GM18861 (cell line): Measurements from ENCODE around the gene DOHH.

Experiments
- ATAC-seq: cut with Tn5 transposase; IDR thresholded peaks from one replicate; pipeline ENCODE4 v1.9.1; 2021; ENCODE audit not compliant: unreplicated experiment

DOHH gene

DNA sequence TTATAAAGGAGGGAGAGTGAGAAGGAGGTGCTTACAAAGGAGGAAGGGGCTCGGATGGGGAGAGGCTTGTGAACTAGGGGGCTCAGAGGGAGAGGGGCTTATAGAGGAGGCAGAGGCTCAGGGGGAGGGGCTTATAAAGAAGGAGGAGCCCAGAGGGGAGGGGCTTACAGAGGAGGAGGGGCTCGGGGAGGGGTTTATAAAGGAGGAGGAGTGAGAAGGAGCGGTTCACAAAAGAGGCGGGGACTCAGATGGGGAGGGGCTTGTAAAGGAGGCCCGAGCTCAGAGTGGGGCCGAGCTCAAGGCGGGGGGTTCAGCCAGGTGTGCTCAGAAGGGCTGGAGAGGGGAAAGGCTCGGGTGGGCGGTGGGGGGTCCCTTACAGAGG lies 20.6 kb downstream of the DOHH start:
- no peak for ATAC-seq

GRCh38 chr19:3479177-3479833 lies 21.2 kb downstream of the DOHH start:
- no peak for ATAC-seq

DNA sequence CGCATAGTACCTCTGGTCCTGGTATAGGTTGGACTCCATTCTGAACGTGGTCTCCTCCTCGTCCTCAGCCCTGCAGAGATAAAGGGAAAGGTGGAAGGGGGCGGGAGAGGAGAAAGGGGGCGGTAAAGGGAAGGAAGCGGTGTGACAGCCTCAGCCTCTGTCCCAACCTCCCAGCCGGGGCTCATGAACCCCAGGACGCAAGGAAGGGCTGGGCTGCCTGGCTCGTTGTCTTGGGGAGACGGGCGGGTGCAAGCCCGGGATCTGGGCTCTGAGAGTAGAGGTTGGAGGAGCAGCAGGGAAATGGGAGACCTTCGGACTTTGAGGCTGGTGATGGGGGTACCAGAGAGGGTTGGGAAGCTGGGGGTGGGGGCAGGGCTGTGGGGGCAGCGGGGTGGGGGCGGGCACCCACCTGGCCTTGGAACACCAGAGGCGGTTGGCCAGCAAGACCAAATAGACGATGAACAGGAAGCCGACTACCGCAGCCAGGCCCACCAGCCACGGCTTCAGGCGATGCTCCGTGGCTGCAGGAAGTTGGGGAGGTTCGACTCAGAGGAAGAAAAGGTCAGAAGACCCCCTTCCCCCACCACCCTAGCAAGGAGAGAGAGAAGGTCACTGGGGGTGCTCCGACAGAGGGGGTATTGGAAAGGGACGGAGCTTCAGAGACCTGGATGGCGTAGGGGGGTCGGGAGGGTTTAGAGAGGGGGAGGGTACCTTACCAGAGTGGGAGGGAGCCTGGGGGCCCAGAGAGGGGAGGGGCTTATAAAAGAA lies 21.9 kb downstream of the DOHH start:
- no peak for ATAC-seq

DNA sequence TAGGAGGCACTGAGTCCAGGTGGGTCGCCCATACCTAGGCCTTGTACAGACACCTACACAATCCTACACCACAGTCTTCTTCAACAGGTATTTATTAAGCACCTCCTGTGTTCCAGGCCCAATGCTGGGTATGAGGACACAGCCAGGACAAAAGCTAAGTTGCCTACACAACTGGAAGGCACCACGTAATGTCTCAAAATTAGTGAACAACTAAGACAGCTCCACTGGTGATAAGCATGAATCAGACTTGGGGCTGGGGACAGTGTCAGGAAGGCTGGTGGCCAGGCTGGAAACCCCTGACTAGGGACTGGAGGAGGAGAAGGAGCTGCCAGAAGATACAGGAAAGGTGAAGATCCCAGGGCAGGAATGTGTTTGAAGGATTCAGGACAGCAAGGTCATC lies 22.5 kb downstream of the DOHH start:
- ATAC-seq: no peak

DNA sequence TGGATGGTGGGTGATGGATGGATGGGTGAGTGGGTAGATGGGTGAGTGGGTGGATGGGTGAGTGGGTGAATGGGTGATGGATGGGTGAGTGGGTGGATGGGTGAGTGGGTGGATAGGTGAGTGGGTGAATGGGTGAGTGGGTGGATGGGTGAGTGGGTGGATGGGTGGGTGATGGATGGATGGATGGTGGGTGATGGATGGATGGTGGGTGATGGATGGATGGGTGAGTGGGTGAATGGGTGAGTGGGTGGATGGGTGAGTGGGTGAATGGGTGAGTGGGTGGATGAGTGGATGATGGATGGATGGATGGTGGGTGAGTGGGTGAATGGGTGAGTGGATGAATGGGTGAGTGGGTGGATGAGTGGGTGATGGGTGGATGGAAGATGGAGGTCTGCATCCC lies 23.0 kb downstream of the DOHH start:
- no peak for ATAC-seq

DNA sequence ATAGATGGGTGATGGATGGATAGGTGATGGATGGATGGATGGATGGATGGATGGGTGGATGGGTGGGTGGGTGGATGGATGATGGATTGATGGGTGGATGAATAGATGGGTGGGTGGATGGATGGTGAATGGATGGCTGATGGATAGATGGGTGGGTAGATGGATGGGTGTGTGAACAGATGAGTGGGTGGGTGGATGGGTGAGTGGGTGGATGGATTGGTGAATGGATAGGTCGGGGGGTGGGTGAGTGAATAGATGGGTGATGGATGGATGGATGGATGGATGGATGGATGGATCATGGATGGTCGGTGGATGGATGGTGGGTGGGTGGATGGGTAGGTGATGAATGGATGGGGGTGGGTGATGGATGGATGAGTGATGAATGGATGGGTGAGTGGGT lies 23.6 kb downstream of the DOHH start:
- no peak for ATAC-seq

GRCh38 chr19:3475449-3475848 lies 25.0 kb downstream of the DOHH start:
- no peak for ATAC-seq

- ATAC-seq: no peak
Observed at GRCh38 chr19:3474614-3475013, 25.9 kb downstream of the DOHH start.

DNA sequence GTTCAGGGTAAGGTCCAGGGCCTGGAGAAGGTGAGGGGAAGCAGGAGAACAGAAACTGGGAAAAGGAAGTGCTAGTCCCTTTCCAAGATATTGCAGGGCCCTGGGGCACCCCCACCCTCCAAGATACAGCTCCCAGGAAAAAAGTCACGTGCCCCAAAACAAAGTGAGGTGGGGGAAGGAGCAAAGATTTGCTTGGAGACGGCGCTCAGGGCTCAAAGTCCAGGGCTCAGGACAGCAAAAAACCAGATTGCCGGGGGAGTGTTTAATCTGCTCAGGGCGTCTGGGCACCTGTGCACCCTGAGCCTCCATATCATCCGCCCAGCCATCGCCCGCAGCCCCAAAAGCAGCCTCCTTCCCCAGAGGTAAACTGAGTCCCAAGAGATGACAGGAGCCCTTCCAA lies 26.5 kb downstream of the DOHH start:
- no peak for ATAC-seq

- ATAC-seq: no peak
Observed at GRCh38 chr19:3471954-3472655, 28.4 kb downstream of the DOHH start.

- ATAC-seq: no peak
Observed at GRCh38 chr19:3470500-3471128, 29.9 kb downstream of the DOHH start.

GRCh38 chr19:3469638-3470499 lies 30.6 kb downstream of the DOHH start:
- ATAC-seq: no peak

DNA sequence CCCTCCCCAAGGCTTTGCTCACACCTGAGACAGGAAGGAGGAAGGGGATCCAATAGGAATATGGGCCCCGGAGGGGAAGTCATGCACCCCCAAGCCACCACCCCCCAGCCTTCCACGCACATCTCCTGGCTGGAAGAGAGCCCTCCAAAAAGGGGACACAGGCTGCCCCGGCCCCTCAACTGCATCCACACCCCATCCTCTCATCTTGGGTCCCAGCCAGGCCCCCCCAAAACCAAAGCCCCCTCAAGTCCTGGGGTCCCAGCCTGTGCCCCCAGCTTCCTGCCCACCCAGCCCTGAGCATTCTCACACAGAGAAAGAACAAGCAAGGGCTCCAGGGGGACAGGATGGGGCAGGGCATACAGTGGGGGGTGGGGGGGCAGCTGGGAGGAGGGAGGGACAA lies 32.3 kb downstream of the DOHH start:
- no peak for ATAC-seq

GRCh38 chr19:3467437-3468198 lies 32.9 kb downstream of the DOHH start:
- ATAC-seq: no peak

- ATAC-seq: no peak
Observed at GRCh38 chr19:3466635-3467034, 33.8 kb downstream of the DOHH start.

- no peak for ATAC-seq
Observed at GRCh38 chr19:3465552-3465951, 34.9 kb downstream of the DOHH start.

GRCh38 chr19:3464587-3465235 lies 35.8 kb downstream of the DOHH start:
- ATAC-seq: no peak

DNA sequence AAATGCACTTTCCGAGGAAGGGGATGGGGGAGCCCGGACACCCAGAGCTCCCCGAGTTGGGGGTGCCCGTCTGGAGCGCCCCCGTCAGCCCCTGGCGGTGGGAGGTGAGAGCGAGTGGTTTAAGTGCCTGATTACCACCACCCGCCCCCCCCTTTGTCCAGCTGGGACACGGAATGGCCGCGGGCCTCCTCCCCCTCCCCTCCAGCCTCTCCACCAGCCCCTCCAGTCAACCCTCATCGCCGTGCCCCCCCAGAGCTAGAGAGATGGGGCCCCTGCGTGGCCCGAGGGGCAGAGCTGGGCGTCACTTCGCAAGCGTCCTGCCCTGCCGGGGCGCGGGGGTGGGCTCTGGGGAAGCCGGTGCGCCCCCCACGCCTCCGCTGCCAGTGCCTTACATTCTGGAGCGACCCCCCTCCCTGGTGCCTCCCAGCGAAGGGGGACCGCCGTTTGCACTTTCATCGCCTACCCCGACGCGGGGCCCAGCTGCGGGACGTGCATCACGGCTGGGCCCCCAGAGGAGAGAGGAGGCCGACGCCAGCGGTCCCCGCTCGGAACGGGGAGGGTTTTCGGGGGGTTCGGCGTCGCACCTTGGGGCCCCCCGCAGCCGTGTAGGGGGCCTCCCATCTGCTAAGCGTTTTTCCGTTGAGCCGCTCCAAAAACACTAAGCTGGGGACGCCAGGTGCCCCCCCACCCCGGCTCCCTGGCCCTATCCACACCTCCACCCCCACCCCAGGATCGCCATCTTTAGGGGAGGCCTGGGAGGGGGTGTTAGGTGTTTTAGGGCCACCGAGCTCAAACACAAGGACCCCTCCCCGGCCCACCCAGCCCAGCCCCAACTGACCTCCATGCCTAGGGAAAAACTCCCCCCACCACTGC lies 36.5 kb downstream of the DOHH start:
- ATAC-seq: no peak
